OCI-LY1 (cell line): ENCODE results near the gene SLC39A11.

Experiments used
- H2AFZ ChIP-seq: fragments of 200-600 bp; sonication (generic), shearing (Covaris generic); 2 replicates; pipeline ENCODE4 v1.6.0; 2014; ENCODE audit warnings: antibody characterized with exemption, mild to moderate bottlenecking, low read length
- H3F3A ChIP-seq: fragments of 200-600 bp; sonication (generic), shearing (Covaris generic); 2 replicates; pipeline ENCODE4 v1.6.0; 2014; ENCODE audit warnings: mild to moderate bottlenecking, antibody characterized with exemption, low read length, moderate library complexity; ENCODE audit not compliant: insufficient read depth
- H3K27ac ChIP-seq: fragments of 200-600 bp; sonication (generic); 2 replicates; pipeline ENCODE4 v1.5.1; 2014; ENCODE audit warnings: low read length, mixed run types, mild to moderate bottlenecking, low read depth; ENCODE audit not compliant: poor library complexity, severe bottlenecking
- H3K27me3 ChIP-seq: fragments of 200-600 bp; sonication (generic); 2 replicates; pipeline ENCODE4 v1.6.0; 2014; ENCODE audit warnings: antibody characterized with exemption, mild to moderate bottlenecking, low read length, moderate library complexity; ENCODE audit not compliant: insufficient read depth
- H3K36me3 ChIP-seq: fragments of 200-600 bp; sonication (generic); 2 replicates; pipeline ENCODE4 v1.6.1; 2014; ENCODE audit warnings: mild to moderate bottlenecking, antibody characterized with exemption, low read length, moderate library complexity, mixed read lengths; ENCODE audit not compliant: insufficient read depth
- H3K4me1 ChIP-seq: fragments of 200-600 bp; sonication (generic); 2 replicates; pipeline ENCODE4 v1.5.1; 2014; ENCODE audit warnings: mild to moderate bottlenecking, low read length, moderate library complexity; ENCODE audit not compliant: insufficient read depth, severe bottlenecking
- H3K4me2 ChIP-seq: fragments of 200-600 bp; sonication (generic), shearing (Covaris generic); 2 replicates; pipeline ENCODE4 v1.6.1; 2014; ENCODE audit warnings: low read length
- H3K4me3 ChIP-seq: fragments of 200-600 bp; sonication (generic); 2 replicates; pipeline ENCODE4 v1.5.1; 2014; ENCODE audit warnings: low read length, low read depth, mild to moderate bottlenecking, mixed read lengths; ENCODE audit not compliant: poor library complexity, severe bottlenecking
- H3K79me2 ChIP-seq: fragments of 200-600 bp; shearing (Covaris generic); 2 replicates; pipeline ENCODE4 v1.6.1; 2016; ENCODE audit warnings: mixed run types, low read length, mixed read lengths; ENCODE audit not compliant: insufficient read depth
- H3K9ac ChIP-seq: fragments of 200-600 bp; sonication (generic), shearing (Covaris generic); 2 replicates; pipeline ENCODE4 v1.6.1; 2014; ENCODE audit warnings: mild to moderate bottlenecking, low read length, mixed read lengths
- H3K9me2 ChIP-seq: fragments of 200-600 bp; sonication (generic), shearing (Covaris generic); 2 replicates; pipeline ENCODE4 v1.6.1; 2014; ENCODE audit warnings: low read depth, mild to moderate bottlenecking, low read length, mixed read lengths
- H3K9me3 ChIP-seq: fragments of 200-600 bp; shearing (Covaris generic); 2 replicates; pipeline ENCODE4 v1.6.1; 2014; ENCODE audit warnings: low read length, mixed read lengths
- H4K20me1 ChIP-seq: fragments of 200-600 bp; sonication (generic), shearing (Covaris generic); 2 replicates; pipeline ENCODE4 v1.6.0; 2016; ENCODE audit warnings: mild to moderate bottlenecking, low read length; ENCODE audit not compliant: insufficient read depth
- CTCF ChIP-seq: fragments of 200-600 bp; sonication (generic), shearing (Covaris generic); IDR thresholded peaks from 2 replicates; pipeline ENCODE4 v1.5.1; 2017; ENCODE audit warnings: mild to moderate bottlenecking, antibody characterized with exemption, low read length, moderate library complexity, mixed read lengths
- EZH2 ChIP-seq: fragments of 200-600 bp; sonication (generic), shearing (Covaris generic); IDR thresholded peaks from 2 replicates; pipeline ENCODE4 v1.8.0; 2017; ENCODE audit warnings: borderline replicate concordance, mixed run types, mild to moderate bottlenecking, antibody characterized with exemption, low read length, moderate library complexity, mixed read lengths

The SLC39A11 gene

GRCh38 chr17:73093286-73093685, 798 bp upstream of the SLC39A11 start:
- peak overlapping the region; percentile 85; the same call in 1 of the 2 replicates for H2AFZ ChIP-seq
- TF ChIP-seq CTCF = no peak
- TF ChIP-seq EZH2 = no peak
- H3K27me3 ChIP-seq = no peaks in the 10 kb centered on the region
- no peaks in the 10 kb centered on the region for H3K36me3 ChIP-seq
- no peaks in the 10 kb centered on the region for H3F3A ChIP-seq
- H3K4me1 ChIP-seq = peaks cover 28% of the 10 kb centered on the region
- no peaks in the 10 kb centered on the region for H3K9me3 ChIP-seq
- H3K4me2 ChIP-seq = peak overlapping the region; percentile 98
- no peaks in the 10 kb centered on the region for H4K20me1 ChIP-seq
- no peaks in the 10 kb centered on the region for H3K79me2 ChIP-seq
- no peaks in the 10 kb centered on the region for H3K9me2 ChIP-seq
- peak overlapping the region; percentile 86 for H3K4me3 ChIP-seq
- no peak overlapping the region for H3K9ac ChIP-seq
- no peak overlapping the region for H3K27ac ChIP-seq

- no peaks in the 10 kb centered on the region for H3K9me3 ChIP-seq
- peaks cover 28% of the 10 kb centered on the region for H3K4me1 ChIP-seq
- H3F3A ChIP-seq = no peaks in the 10 kb centered on the region
- H3K79me2 ChIP-seq = no peaks in the 10 kb centered on the region
- peak overlapping the region; percentile 85 for H3K9ac ChIP-seq
- no peaks in the 10 kb centered on the region for H3K27me3 ChIP-seq
- no peaks in the 10 kb centered on the region for H4K20me1 ChIP-seq
- no peaks in the 10 kb centered on the region for H3K9me2 ChIP-seq
- TF ChIP-seq EZH2 (no peak), CTCF (no peak)
- peak overlapping the region; percentile 98 for H3K4me2 ChIP-seq
- peak overlapping the region; percentile 86 for H3K4me3 ChIP-seq
- H2AFZ ChIP-seq = no peak overlapping the region
- no peaks in the 10 kb centered on the region for H3K36me3 ChIP-seq
- H3K27ac ChIP-seq = no peak overlapping the region
Measured at GRCh38 chr17:73091770-73092522, 542 bp downstream of the SLC39A11 start.

GRCh38 chr17:73091410-73091769, 1.1 kb downstream of the SLC39A11 start:
- Histone ChIP-seq H3K4me3 (peak overlapping the region; percentile 86), H3K36me3 (peaks cover 1% of the 10 kb centered on the region; the same call in 1 of the 2 replicates), H2AFZ (no peak overlapping the region), H3K9me2 (no peaks in the 10 kb centered on the region), H3F3A (no peaks in the 10 kb centered on the region), H3K9ac (peak overlapping the region; percentile 85), H3K4me2 (peak overlapping the region; percentile 98), H3K27me3 (no peaks in the 10 kb centered on the region), H3K4me1 (peaks cover 28% of the 10 kb centered on the region), H3K9me3 (no peaks in the 10 kb centered on the region), H4K20me1 (no peaks in the 10 kb centered on the region), H3K79me2 (no peaks in the 10 kb centered on the region), H3K27ac (no peak overlapping the region)
- no peak for TF ChIP-seq CTCF
- no peak for TF ChIP-seq EZH2
